ENCODE data around the gene LHX6. TPM values are rescaled to one million over a fixed set of nuclear protein-coding genes. Genes with fewer than 3 reads are reported as not detected.

The LHX6 gene
- polyA plus RNA-seq, 4 donors = 1.8 to 4.7 (median 3.5) TPM

DNA sequence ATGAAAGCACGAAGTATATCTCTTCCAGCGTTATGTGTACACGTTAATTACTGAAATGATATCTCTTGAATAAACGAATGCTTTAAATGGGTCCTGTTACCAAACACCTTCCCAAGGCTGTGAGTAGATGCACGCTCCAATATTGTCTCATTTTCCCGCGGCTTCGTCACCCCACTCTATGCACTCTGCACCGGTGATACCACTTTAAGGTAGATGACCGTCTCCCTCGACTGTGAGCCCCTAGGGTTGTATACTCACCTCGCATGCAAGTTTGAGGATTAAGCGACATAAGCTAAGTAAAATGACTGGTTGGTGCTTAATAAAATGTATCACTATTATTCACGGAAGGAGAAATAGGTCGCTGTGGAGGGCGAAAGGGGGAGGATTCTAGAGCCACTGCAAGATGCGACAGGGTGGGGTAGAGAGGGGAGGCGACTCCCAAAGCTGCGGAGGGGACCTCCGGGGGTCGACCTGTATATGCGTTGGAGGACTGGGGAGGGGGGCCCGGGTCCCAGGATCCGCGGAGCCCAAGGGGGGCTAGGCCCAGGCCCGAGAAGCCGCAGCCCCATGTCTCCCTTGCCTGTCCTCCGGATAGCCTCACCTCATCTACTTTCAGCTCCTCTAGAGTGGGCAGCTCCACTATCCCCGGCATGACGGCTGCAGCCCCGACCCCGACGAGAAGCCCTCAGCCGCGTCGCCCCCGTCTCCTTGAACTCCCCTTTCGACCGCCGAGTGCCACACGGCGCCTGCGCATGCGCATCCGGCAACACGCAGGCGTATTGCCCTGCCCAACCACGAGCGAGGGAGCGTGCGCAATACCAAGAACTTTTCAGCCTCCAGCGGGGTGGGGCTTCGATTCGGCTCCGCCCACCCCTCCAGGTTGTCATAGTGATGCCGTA is 69.5 kb downstream of the LHX6 start, which contains the start of the genes MORN5 and NDUFA8:
Gene MORN5, plus strand, starts transcription at position 883 of the 899 bp plus-strand sequence. CDS start 65 bp downstream, outside the sequence.
Gene NDUFA8, minus strand, starts transcription at position 754 of the 899 bp plus-strand sequence. Its CDS starts 102 bp downstream, at position 652.
- DNase-seq (ENCODE audit: low read depth in 4 of 4, low spot score in 3 of 4) = peak; percentile 93 to 94 (median 93)

DNA sequence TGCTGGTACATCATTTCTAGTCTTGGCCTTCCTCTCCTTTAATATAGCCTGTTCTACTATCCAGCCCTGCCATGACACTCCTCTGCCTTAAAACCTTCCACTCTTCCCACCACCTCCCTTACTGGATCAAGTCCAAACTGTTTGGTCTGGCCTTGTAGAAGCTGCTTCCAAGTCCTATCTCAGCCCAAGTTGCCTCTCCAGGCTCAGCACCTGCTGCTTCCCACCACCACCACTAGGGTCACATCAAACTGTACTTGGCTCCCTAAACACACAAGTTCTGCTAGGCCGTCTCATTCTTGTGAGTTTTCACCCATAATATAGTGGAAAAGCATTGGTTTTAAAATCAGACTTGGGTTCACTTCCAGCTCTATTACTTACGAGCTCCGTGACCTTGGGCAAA is 70.6 kb downstream of the LHX6 start:
- DNase-seq (ENCODE audit: low read depth in 4 of 4, low spot score in 3 of 4) = no peak

DNA sequence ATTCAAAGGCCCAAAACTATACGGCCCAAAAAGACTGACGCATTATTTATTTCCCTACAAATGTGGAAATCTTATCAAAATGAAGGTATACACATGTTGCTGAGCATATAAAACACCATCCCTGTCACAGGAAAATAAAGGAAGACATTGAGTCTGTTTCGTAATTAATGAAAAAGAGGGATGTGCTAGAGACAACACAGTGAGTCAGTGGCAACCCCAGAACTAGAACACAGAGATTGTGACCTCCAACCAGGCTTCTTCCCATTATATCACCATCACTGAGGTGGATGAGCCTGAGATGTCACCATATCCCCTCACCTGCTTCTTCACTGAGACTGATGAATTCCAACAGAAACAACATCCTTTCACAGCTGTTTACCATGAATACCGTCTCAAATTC is 73.0 kb downstream of the LHX6 start:
- DNase-seq (ENCODE audit: low read depth in 4 of 4, low spot score in 3 of 4) = no peak

Other genes with a start within 250 kb of the LHX6 start
- 1 to 10 TPM; 6.6 to 9.3 (median 7.9) TPM for gene TTLL11, start 135.6 kb downstream of the LHX6 start, polyA plus RNA-seq (ENCODE audit: insufficient read length in 4 of 4)
- 10 to 100 TPM; 45.5 to 76.0 (median 75.5) TPM for gene NDUFA8, start 69.2 kb downstream of the LHX6 start, polyA plus RNA-seq (ENCODE audit: insufficient read length in 4 of 4)
- 1 to 10 TPM in 3 of 4 donors, not detected in 1; 1.6 to 2.6 (median 2.3) TPM for gene MORN5, start 69.0 kb downstream of the LHX6 start, polyA plus RNA-seq (ENCODE audit: insufficient read length in 4 of 4)
- 10 to 100 TPM; 31.6 to 41.6 (median 34.5) TPM for gene RBM18, start 35.9 kb upstream of the LHX6 start, polyA plus RNA-seq (ENCODE audit: insufficient read length in 4 of 4)
- 10 to 100 TPM; 21.9 to 46.3 (median 44.9) TPM for gene MRRF, start 35.9 kb upstream of the LHX6 start, polyA plus RNA-seq (ENCODE audit: insufficient read length in 4 of 4)
- 1 to 10 TPM; 3.2 to 6.7 (median 6.2) TPM for gene PTGS1, start 142.1 kb upstream of the LHX6 start, polyA plus RNA-seq (ENCODE audit: insufficient read length in 4 of 4)
- gene OR1J1, start 249.0 kb upstream of the LHX6 start, polyA plus RNA-seq (ENCODE audit: insufficient read length in 4 of 4) = not detected